Superior temporal gyrus (tissue), 1 donor: ENCODE measurements around the gene CAPRIN2.
A peak's percentile ranks its signal among the peaks of the same experiment; 100 is the strongest.

Experiments used
- DNase-seq: peaks from one replicate; pipeline ENCODE4 v3.0.0-alpha.2; 2016; ENCODE audit errors: extremely low spot score

CAPRIN2 gene

GRCh38 chr12:30764251-30764650, 9.5 kb upstream of the CAPRIN2 start:
- no peak for DNase-seq

- DNase-seq: no peak
These were observed 8.3 kb upstream of the CAPRIN2 start for GRCh38 chr12:30763053-30763452.

GRCh38 chr12:30761730-30762129, 7.0 kb upstream of the CAPRIN2 start:
- DNase-seq: no peak

GRCh38 chr12:30757316-30757715, 2.6 kb upstream of the CAPRIN2 start:
- no peak for DNase-seq

- DNase-seq: no peak
These were observed 1.3 kb upstream of the CAPRIN2 start for GRCh38 chr12:30756074-30756473.

- peak; percentile 67 for DNase-seq
These were observed 628 bp upstream of the CAPRIN2 start for GRCh38 chr12:30755395-30755762.

GRCh38 chr12:30754383-30754749, 385 bp downstream of the CAPRIN2 start:
- DNase-seq: no peak

GRCh38 chr12:30753751-30754382, 884 bp downstream of the CAPRIN2 start:
- DNase-seq: peak; percentile 55

GRCh38 chr12:30753233-30753632, 1.5 kb downstream of the CAPRIN2 start:
- DNase-seq: no peak

- no peak for DNase-seq
These were observed 2.5 kb downstream of the CAPRIN2 start for GRCh38 chr12:30752255-30752654.

- no peak for DNase-seq
These were observed 6.6 kb downstream of the CAPRIN2 start for GRCh38 chr12:30748147-30748546.

GRCh38 chr12:30746190-30746589, 8.6 kb downstream of the CAPRIN2 start:
- no peak for DNase-seq

GRCh38 chr12:30744321-30744720, 10.4 kb downstream of the CAPRIN2 start:
- no peak for DNase-seq

GRCh38 chr12:30740274-30740673, 14.5 kb downstream of the CAPRIN2 start:
- no peak for DNase-seq

- DNase-seq: no peak
These were observed 15.7 kb downstream of the CAPRIN2 start for GRCh38 chr12:30739020-30739419.

- no peak for DNase-seq
These were observed 21.7 kb downstream of the CAPRIN2 start for GRCh38 chr12:30732954-30733637.

GRCh38 chr12:30730011-30730410, 24.7 kb downstream of the CAPRIN2 start:
- no peak for DNase-seq

- DNase-seq: no peak
These were observed 25.2 kb downstream of the CAPRIN2 start for GRCh38 chr12:30729547-30729946.

- DNase-seq: no peak
These were observed 28.1 kb downstream of the CAPRIN2 start for GRCh38 chr12:30726647-30727046.

- no peak for DNase-seq
These were observed 29.0 kb downstream of the CAPRIN2 start for GRCh38 chr12:30725739-30726138.

- DNase-seq: no peak
These were observed 35.7 kb downstream of the CAPRIN2 start for GRCh38 chr12:30719060-30719459.

GRCh38 chr12:30707613-30708342, 47.0 kb downstream of the CAPRIN2 start:
- DNase-seq: no peak

GRCh38 chr12:30706476-30706875, 48.3 kb downstream of the CAPRIN2 start:
- DNase-seq: no peak
